GM12878 (cell line): ENCODE data around the gene CA6. TPM values are rescaled to one million over a fixed set of nuclear protein-coding genes. Genes with fewer than 3 reads are reported as not detected.

Experiments used
- ATAC-seq: fragments of 200-7000 bp; cut with Tn5 transposase; 3 replicates; pipeline ENCODE4 v1.9.1; 2020; ENCODE audit warnings: mild to moderate bottlenecking, moderate library complexity
- BruUV-seq: library from RNA; stranded (reverse); fragments of 400-500 nt; replicated peaks from 2 replicates; lab custom pipeline; 2021; lab: Mats Ljungman, UMichigan
- CTCF ChIA-PET: fragments of 300-600 bp; sonication (Branson Sonifier 250); formaldehyde crosslinking; extraction: SDS; loops from one replicate; lab custom pipeline; 2021; ENCODE audit warnings: inconsistent platforms; lab: Yijun Ruan, JAX
- POLR2A ChIA-PET: fragments of 350-600 bp; formaldehyde crosslinking; extraction: SDS; loops from one replicate; lab custom pipeline; 2021; ENCODE audit warnings: inconsistent platforms; lab: Charles Lee
- RAD21 ChIA-PET: fragments of 300-600 bp; sonication (Branson Sonifier 250); formaldehyde crosslinking; loops from one replicate; lab custom pipeline; 2023; ENCODE audit warnings: antibody characterized with exemption; ENCODE audit not compliant: unreplicated experiment; lab: Charles Lee
- SMC1A ChIA-PET: fragments of 300-600 bp; sonication (Branson Sonifier 250); formaldehyde crosslinking; loops from one replicate; lab custom pipeline; 2023; ENCODE audit not compliant: unreplicated experiment, uncharacterized antibody; lab: Charles Lee
- DNase-seq: peaks from one replicate; pipeline ENCODE4 v3.0.0-alpha.2; 2011; ENCODE audit warnings: low read depth, low spot score
- FAIRE-seq: peaks from 3 replicates; lab custom pipeline; 2011; peaks lifted over from hg19 to GRCh38; lab: Jason Lieb, UNC
- H2AFZ ChIP-seq: 2 replicates; pipeline ENCODE4 v1.6.0; 2011; ENCODE audit warnings: low read depth, low read length, control low read depth; ENCODE audit not compliant: control insufficient read depth
- H3K27ac ChIP-seq: 2 replicates; pipeline ENCODE4 v1.5.1; 2011; ENCODE audit warnings: control low read depth; ENCODE audit not compliant: control insufficient read depth, insufficient read depth
- H3K27me3 ChIP-seq, 2 experiments: replicated peaks in 1 of 2; 2 replicates each; pipeline versions ENCODE4 v1.6.0 to v1.6.1; 2011; ENCODE audit warnings: low read length in 1 of 2; ENCODE audit not compliant: control insufficient read depth in 2 of 2, insufficient read depth in 2 of 2
- H3K36me3 ChIP-seq, 2 experiments: 2 replicates each; pipeline ENCODE4 v1.5.1; 2011; ENCODE audit warnings: low read length in 1 of 2; ENCODE audit not compliant: control insufficient read depth in 2 of 2, insufficient read depth in 2 of 2
- H3K4me1 ChIP-seq: 2 replicates; pipeline ENCODE4 v1.6.1; 2011; ENCODE audit warnings: mild to moderate bottlenecking, low read length, moderate library complexity, mixed read lengths; ENCODE audit not compliant: control insufficient read depth, insufficient read depth
- H3K4me2 ChIP-seq: 2 replicates; pipeline ENCODE4 v1.6.0; 2011; ENCODE audit warnings: control low read depth; ENCODE audit not compliant: control insufficient read depth, insufficient read depth
- H3K4me3 ChIP-seq: fragments of 200-600 bp; sonication (generic); 2 replicates; pipeline ENCODE4 v1.5.1; 2016
- H3K79me2 ChIP-seq: 2 replicates; pipeline ENCODE4 v1.6.0; 2011; ENCODE audit warnings: low read length; ENCODE audit not compliant: control insufficient read depth, insufficient read depth
- H3K9ac ChIP-seq: 2 replicates; pipeline ENCODE4 v1.8.0; 2011; ENCODE audit warnings: low read length, control low read depth, mixed read lengths; ENCODE audit not compliant: control insufficient read depth, insufficient read depth
- H3K9me3 ChIP-seq: replicated peaks from 3 replicates; pipeline ENCODE4 v1.5.1; 2011; ENCODE audit warnings: mild to moderate bottlenecking, low read length; ENCODE audit not compliant: control insufficient read depth, insufficient read depth
- H4K20me1 ChIP-seq: 2 replicates; pipeline ENCODE4 v1.6.0; 2011; ENCODE audit not compliant: control insufficient read depth, insufficient read depth
- CHD1 ChIP-seq: IDR thresholded peaks from 2 replicates; pipeline ENCODE4 v1.6.1; 2012; ENCODE audit warnings: low read depth, low read length, improper control_type of control experiment
- NR2C2 ChIP-seq: IDR thresholded peaks from 2 replicates; pipeline ENCODE4 v1.6.1; 2011; ENCODE audit warnings: borderline replicate concordance, low read depth; ENCODE audit not compliant: control insufficient read depth, insufficient read length
- WRNIP1 ChIP-seq: IDR thresholded peaks from 2 replicates; pipeline ENCODE4 v1.6.1; 2011; ENCODE audit warnings: low read depth, low read length, improper control_type of control experiment, borderline replicate concordance
- WGBS: methylation state at CpG from one replicate; pipeline ENCODE4 v1.1.6; 2016; ENCODE audit warnings: low lambda C conversion rate; ENCODE audit not compliant: insufficient replicate concordance, insufficient coverage; ENCODE audit errors: missing lambda C conversion rate; 5-methylcytosine and 5-hydroxymethylcytosine counted together
- in situ Hi-C: fragments of 300-500 bp; cut with MboI; formaldehyde crosslinking; loops from 9 replicates; pipeline ENCODE4 v1.14.3; 2018; ENCODE audit warnings: mixed read lengths
- intact Hi-C: fragments of 100-400 bp; cut with micrococcal nuclease; formaldehyde crosslinking; loops from one replicate; pipeline ENCODE4 v1.14.2; 2022; ENCODE audit not compliant: unreplicated experiment
- polyA plus RNA-seq, 11 experiments: library from polyadenylated mRNA; depleted of rRNA in 4 of 11; unstranded in 6 of 11; stranded (reverse) in 5 of 11; fragments of >200 nt; fragmentation: Nextera tagmentation in 4 of 11; fragmentation: Illumina TruSeq in 1 of 11; extraction: Ambion mirVana in 4 of 11; extraction: Trizol in 1 of 11; gene quantifications; 1 replicate in 1 of 11; 2 replicates in 10 of 11; pipeline versions ENCODE4 v1.2.1 to v1.2.3, GENCODE V29; 2011 to 2016; ENCODE audit warnings: inconsistent platforms in 2 of 11, missing spikeins in 2 of 11, low read depth in 1 of 11
- total RNA-seq, 4 experiments: library from RNA; depleted of rRNA in 3 of 4; stranded (reverse); fragments of >200 nt in 3 of 4; fragmentation: Illumina TruSeq in 1 of 4; extraction: Trizol in 1 of 4; gene quantifications; 2 replicates each; pipeline versions ENCODE4 v1.2.1 to v1.2.3, GENCODE V29; 2013 to 2021
- TF ChIP-seq, protein P1 (sequence below): IDR thresholded peaks from 2 replicates; pipeline ENCODE4 v1.6.1; 2011; ENCODE audit warnings: low read depth, mild to moderate bottlenecking, low read length, moderate library complexity, borderline replicate concordance; ENCODE audit errors: extremely low read depth
- TF ChIP-seq, protein P2 (sequence below): IDR thresholded peaks from 2 replicates; pipeline ENCODE4 v1.6.1; 2011; ENCODE audit warnings: borderline replicate concordance, low read depth, mild to moderate bottlenecking, moderate library complexity, low read length; ENCODE audit not compliant: insufficient read depth, poor library complexity, severe bottlenecking

Gene CA6
- total and polyA plus RNA-seq, 10 of the 15 experiments (the other 5 are each of a cell fraction or from before 2014, with no cell fraction given): not detected

DNA sequence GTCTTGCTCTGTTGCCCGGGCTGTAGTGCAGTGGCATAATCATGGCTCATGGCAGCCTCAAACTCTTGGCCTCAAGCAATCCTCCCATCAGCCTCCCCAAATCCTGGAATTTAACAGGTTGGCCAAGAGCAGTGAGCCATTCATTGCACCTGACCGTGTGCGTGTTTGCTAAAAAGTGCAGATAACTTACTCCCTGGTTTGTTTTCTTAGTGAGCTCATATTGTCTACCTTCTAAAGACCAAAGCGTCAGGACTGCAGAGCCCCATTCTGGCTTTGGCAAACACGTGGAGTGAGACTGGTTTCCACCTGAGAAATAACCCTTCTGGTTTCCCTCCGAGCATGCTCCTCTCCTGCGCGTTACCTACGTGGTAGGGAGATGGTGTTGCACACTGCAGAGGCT, 32.2 kb upstream of the CA6 start:
- BruUV-seq: no TSS peak
- FAIRE-seq (no peak), DNase-seq (no peak), ATAC-seq (no peak)
- ChIA-PET SMC1A (interaction anchor here (0.6 to 2.7 kb wide), 4 partner anchors 15 to 142 kb away, joined by 3 to 10 read pairs (median 6); no protein-coding TSS in a partner anchor), RAD21 (interaction anchor here (0.6 kb wide), 1 partner anchor 64 kb away, joined by 4 read pairs; no protein-coding TSS in a partner anchor), POLR2A (no interaction called here), CTCF (interaction anchor here (0.9 to 2.9 kb wide), 4 partner anchors 21 to 197 kb away, joined by 3 to 22 read pairs (median 6); no protein-coding TSS in a partner anchor)
- no peak overlapping the region for H2AFZ ChIP-seq
- H3K4me2 ChIP-seq: no peak overlapping the region
- H3K9ac ChIP-seq: no peak overlapping the region
- H3K27ac ChIP-seq: no peak overlapping the region
- H3K36me3 ChIP-seq: no peaks in the 10 kb centered on the region
- intact Hi-C loops: no loop called here
- no peaks in the 10 kb centered on the region; the same call in 2 of the 3 replicates for H3K9me3 ChIP-seq
- peaks cover 0 to 3% of the 10 kb centered on the region in 2 experiments; a peak in 3 of 4 replicates for H3K27me3 ChIP-seq
- in situ Hi-C loops: loop anchor here (10.0 kb wide), 1 partner anchor 191 kb away; no protein-coding TSS in a partner anchor
- H3K79me2 ChIP-seq: no peaks in the 10 kb centered on the region
- no peak overlapping the region for H3K4me3 ChIP-seq
- 53% methylated on average over 9 of the region's 9 CpGs for whole genome bisulfite sequencing
- TF ChIP-seq, protein P1, sequence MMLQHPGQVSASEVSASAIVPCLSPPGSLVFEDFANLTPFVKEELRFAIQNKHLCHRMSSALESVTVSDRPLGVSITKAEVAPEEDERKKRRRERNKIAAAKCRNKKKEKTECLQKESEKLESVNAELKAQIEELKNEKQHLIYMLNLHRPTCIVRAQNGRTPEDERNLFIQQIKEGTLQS: no peak
- TF ChIP-seq CHD1 (no peak), NR2C2 (no peak)
- no peaks in the 10 kb centered on the region for H3K4me1 ChIP-seq
- no peaks in the 10 kb centered on the region for H4K20me1 ChIP-seq

DNA sequence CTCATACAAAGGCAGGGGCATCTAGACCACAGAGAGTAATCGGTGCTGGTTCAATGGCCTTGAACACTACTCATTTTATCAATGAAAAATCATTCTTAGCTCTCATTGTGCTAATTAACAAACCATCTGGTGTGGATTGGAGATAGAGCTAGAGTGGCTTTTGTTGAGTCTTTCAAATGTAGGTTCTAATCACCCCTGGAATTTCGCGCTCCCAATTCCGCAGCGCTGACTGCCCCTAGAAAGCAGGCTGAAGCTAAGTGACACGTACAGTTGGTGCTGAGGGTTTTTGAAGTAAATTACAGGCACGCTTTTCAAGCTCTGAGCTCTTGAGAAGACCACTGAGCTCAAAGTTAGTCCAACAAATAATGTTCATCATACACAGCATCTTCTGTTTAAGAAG, 31.2 kb upstream of the CA6 start:
- FAIRE-seq: no peak
- H2AFZ ChIP-seq: no peak overlapping the region
- CTCF ChIA-PET: interaction anchor here (0.8 to 2.9 kb wide), 7 partner anchors 22 to 228 kb away, joined by 3 to 22 read pairs (median 3); no protein-coding TSS in a partner anchor
- no peaks in the 10 kb centered on the region for H3K36me3 ChIP-seq
- in situ Hi-C loops: loop anchor here (10.0 kb wide), 1 partner anchor 190 kb away; no protein-coding TSS in a partner anchor
- H3K4me3 ChIP-seq: no peak overlapping the region
- no peak overlapping the region for H3K4me2 ChIP-seq
- no peaks in the 10 kb centered on the region for H3K79me2 ChIP-seq
- no TSS peak for BruUV-seq
- H3K27ac ChIP-seq: no peak overlapping the region
- no peaks in the 10 kb centered on the region for H3K4me1 ChIP-seq
- intact Hi-C loops: no loop called here
- TF ChIP-seq, protein P2, sequence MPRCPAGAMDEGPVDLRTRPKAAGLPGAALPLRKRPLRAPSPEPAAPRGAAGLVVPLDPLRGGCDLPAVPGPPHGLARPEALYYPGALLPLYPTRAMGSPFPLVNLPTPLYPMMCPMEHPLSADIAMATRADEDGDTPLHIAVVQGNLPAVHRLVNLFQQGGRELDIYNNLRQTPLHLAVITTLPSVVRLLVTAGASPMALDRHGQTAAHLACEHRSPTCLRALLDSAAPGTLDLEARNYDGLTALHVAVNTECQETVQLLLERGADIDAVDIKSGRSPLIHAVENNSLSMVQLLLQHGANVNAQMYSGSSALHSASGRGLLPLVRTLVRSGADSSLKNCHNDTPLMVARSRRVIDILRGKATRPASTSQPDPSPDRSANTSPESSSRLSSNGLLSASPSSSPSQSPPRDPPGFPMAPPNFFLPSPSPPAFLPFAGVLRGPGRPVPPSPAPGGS: no peak
- no peak for TF ChIP-seq WRNIP1
- TF ChIP-seq, all 136 proteins: peak for 0
- Histone ChIP-seq H3K27me3 (peaks cover 0 to 3% of the 10 kb centered on the region in 2 experiments; a peak in 3 of 4 replicates), H3K9ac (no peak overlapping the region), H4K20me1 (no peaks in the 10 kb centered on the region), H3K9me3 (no peaks in the 10 kb centered on the region; the same call in 2 of the 3 replicates)
- SMC1A ChIA-PET: interaction anchor here (0.6 to 2.7 kb wide), 6 partner anchors 16 to 187 kb away, joined by 3 to 10 read pairs (median 4); no protein-coding TSS in a partner anchor
- ATAC-seq: no peak
- WGBS: 79% methylated on average over 7 of the region's 7 CpGs
- DNase-seq: no peak
- POLR2A ChIA-PET: interaction anchor here (1.2 kb wide), 1 partner anchor 91 kb away, joined by 3 read pairs; no protein-coding TSS in a partner anchor
- RAD21 ChIA-PET: interaction anchor here (0.9 to 1.4 kb wide), 2 partner anchors 49 to 187 kb away, joined by 3 read pairs; no protein-coding TSS in a partner anchor
